Measurements from ENCODE around the gene BCKDK.
A peak's percentile ranks its signal among the peaks of the same experiment; 100 is the strongest.
"Not testable (repeated sequence)": the region's sequence is repeated elsewhere in the genome, so short reads cannot be mapped to it uniquely, and the experiment has no call there.

Gene BCKDK

DNA sequence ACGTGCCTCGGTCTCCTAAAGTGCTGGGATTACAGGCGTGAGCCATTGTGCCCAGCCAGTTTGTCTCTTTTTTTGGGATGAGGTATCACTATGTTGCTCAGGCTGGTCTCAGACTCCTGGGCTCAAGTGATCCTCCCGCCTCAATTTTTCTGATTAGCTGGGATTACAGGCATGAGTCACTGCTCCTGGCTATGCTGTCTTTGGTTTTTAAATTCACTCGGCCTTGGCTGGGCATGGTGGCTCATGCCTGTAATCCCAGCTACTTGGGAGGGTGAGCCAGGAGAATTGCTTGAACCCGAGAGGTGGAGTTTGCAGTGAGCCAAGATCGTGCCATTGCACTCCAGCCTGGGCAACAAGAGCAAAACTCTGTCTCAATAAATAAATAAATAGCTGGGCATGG lies 36.2 kb downstream of the BCKDK start:
- not testable (repeated sequence) for DNase-seq

DNA sequence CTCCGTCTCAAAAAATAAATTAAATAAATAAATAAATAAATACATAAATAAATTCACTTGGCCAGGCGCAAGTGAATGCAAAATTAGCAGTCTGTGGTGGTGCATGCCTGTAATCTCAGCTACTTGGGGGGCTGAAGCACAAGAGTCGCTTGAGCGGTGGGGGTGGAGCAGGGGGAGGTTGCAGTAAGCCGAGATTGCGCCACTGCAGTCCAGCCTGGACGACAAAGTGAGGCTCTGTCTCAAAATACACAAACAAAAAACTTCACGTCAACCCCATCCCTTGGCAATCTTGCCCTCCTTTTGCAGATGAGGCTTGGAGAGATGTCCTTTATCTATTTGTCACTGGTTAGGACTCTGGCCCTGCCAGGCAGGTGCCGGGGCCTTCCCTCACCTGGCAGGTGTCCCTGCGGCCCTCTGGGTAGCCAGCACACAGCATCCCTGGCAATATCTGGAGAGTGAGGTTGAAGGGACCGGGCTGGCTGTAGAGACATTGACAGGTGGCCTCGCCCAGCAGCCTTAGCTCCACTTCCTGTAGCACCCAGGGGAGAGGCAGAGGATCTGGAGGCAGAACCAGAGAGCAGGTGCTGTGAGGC lies 37.3 kb downstream of the BCKDK start:
- DNase-seq = no peak

DNA sequence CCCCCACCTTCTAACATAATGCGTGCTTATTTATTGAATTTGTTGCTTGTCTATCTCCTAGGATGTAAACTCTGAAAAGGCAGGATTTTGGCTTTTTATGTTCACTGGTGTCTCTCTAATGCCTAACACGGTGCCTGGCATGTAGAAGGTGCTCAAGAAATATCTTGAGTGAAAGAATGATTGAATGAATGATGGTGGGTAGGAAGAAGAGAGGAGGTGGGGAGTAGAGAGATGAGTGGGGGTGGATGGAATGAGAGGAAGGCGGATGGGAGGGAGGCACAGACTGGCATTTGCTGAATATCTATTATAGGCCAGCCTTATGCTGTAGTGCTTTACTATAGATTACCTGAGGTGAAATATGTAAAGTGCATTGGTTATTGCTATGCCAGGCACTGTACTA lies 39.4 kb downstream of the BCKDK start:
- DNase-seq = no peak

DNA sequence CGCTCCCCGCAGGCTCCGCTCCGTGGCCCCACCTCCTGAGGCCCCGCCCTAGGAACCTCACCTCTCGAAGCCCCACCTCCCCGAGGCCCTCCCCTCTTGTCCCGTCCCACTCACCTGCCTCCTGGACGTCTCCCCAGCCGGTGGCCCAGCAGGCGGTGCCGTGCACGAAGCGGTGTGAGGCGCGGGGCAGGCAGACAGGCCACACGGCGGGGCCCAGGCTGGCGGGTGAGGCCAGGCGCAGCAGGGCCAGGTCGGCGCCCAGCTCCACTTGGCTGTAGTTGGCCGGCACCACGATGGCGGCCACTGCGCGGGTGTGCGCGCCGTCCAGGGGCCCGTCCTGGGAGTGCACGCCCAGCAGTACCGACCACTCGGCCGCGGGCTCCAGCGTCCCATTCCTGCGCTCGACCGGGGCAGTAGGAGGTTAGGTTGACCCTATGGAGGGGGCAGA lies 40.1 kb downstream of the BCKDK start:
- DNase-seq = no peak

DNA sequence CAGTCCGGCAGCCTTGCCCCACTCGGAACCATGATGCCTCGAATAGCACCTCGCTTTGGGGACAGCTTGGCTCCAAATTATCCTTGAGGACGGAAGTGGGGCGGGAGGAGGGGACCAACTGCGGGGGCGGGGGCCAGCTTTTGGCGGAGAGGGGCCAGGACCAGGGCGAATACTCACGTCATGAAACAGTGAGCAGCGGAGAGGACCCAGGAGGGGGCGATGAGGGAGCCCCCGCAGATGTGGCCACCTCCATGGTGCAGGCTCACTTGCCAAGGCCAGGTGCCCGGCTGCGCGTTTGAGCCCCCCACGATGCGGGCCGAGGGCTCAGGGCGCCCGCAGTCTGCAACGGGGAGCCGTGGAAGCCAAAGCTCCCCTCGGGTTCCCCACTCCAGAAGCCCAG lies 40.7 kb downstream of the BCKDK start:
- no peak for DNase-seq

DNA sequence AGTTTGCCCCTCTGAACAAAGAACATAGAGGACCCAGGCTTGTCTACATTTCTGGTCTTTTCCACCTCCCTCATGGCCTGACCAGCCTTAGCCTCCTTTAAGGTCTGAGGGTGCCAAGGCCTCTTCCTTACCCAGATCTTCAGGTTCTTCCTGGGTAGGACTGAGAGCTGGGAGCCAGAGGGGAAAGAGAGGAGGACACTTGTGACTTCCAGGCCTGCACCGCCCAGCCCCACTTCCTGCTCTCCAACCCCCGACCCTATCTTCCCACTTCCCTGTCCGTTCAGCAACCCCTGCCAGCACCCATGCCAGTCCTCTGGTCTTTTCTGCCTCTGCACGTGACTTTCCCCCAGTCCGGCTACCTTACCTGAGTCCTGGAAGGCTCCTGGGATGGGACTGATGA lies 41.1 kb downstream of the BCKDK start:
- no peak for DNase-seq

DNA sequence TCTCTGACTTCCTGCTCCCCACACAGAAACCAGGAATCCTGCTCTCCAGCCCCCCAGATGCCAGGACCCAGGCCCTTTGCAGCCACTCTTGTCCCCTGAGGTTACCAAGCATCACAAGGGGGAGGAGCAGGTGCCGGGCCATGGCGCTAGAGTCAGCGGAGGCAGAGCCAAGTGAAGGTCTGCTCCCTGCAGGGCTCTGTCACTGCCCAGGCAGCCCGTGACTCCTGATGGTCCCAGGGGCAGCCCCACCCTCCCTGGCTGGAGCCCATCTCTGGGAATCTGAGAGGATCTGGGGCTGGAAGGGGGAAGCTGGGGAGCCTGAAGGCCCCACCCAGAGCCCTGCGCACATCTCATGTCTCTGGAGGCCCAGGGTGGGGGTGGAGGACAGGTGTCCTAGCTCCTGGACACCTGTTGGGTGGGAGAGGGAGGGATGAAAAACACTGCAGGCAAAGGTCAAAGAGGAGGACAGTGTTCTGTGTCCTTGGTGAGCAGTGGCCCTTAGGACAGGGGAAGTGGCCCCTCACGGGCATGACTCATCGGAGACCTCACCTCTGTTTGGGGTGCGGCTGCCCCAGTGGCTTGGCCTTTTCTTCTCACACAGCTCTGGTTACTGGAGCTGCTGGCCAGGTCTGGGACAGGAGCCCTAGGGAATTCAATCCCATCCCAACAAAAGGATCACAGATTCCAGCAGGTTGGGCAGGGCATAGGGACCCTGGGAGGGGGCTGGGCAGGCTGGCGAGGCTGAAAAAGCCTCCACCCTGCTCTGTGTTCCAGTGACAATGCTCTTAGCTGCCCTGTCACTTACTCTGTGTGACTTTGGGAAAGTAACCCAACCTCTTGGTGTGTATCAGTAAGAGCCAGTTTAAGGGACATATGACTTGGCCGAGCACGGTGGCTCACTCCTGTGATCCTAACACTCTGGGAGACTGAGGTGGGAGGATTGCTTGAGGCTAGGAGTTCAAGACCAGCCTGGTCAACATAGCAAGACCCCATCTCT lies 42.0 kb downstream of the BCKDK start, which contains the start of gene PRSS36:
PRSS36 (minus strand) TSS at position 173 of the 997 bp plus-strand sequence; CDS start at position 142, 31 bp downstream.
- DNase-seq = no peak

DNA sequence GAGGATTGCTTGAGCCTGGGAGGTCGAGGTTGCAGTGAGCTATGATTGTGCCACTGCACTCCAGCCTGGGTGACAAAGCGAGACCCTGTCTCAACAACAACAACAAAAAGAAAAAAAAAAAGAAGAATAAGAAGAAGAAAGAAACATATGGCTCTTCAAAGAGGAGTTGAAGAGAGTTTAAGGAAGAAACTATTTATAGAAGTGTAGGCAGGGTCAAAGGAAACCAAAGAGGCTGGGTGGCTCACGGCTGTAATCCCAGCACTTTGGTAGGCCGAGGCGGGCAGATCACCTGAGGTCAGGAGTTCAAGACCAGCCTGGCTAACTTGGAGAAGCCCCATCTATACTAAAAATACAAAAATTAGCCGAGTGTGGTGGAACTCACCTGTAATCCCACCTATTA lies 42.8 kb downstream of the BCKDK start:
- DNase-seq = not testable (repeated sequence)

DNA sequence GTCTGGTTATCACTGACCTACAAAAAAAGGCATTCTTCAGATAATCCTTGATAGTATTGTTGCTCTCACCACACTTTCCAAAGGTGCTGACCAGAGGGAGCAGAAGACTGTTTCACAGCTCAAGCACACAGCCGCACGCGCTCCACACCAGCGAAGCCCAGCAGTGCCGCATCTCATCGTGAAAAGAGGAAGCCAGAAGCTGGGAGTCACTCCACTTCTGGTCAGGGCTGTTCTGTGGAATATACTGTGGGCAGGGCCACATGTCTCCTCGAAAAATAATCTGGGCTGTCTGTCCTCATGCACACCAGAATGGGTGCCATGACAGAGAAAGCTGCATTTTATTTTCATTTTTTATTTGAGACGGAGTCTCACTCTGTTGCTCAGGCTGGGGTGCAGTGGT lies 49.0 kb downstream of the BCKDK start:
- DNase-seq = peak; percentile 14
